Kidney epithelial cell (primary cell): ENCODE measurements around the gene GUCY1A2. TPM values are rescaled to one million over a fixed set of nuclear protein-coding genes. Genes with fewer than 3 reads are reported as not detected.

Experiments
- DNase-seq: peaks from one replicate; pipeline ENCODE4 v3.0.0-alpha.2; 2010; ENCODE audit warnings: low read depth
- H3K27me3 ChIP-seq: 2 replicates; pipeline ENCODE4 v1.6.0; 2011; ENCODE audit warnings: low read length; ENCODE audit not compliant: control insufficient read depth, insufficient read depth
- H3K36me3 ChIP-seq: 2 replicates; pipeline ENCODE4 v1.5.1; 2011; ENCODE audit warnings: low read length; ENCODE audit not compliant: control insufficient read depth, insufficient read depth
- H3K4me3 ChIP-seq: 2 replicates; pipeline ENCODE4 v1.5.1; 2011; ENCODE audit warnings: low read depth, mild to moderate bottlenecking, control low read depth, low read length
- total RNA-seq: library from RNA; depleted of rRNA; stranded (reverse); fragments of >200 nt; gene quantifications from 2 replicates; pipeline ENCODE4 v1.2.3, GENCODE V29; 2015
- TF ChIP-seq, protein P1 (sequence below): IDR thresholded peaks from 2 replicates; pipeline ENCODE4 v1.5.1; 2011; ENCODE audit warnings: mild to moderate bottlenecking, moderate library complexity, low read length, control low read depth, inconsistent platforms; ENCODE audit not compliant: insufficient read depth, poor library complexity, severe bottlenecking

The GUCY1A2 gene
- total RNA-seq, 1 donor from 2014 or later: 2.0 TPM

DNA sequence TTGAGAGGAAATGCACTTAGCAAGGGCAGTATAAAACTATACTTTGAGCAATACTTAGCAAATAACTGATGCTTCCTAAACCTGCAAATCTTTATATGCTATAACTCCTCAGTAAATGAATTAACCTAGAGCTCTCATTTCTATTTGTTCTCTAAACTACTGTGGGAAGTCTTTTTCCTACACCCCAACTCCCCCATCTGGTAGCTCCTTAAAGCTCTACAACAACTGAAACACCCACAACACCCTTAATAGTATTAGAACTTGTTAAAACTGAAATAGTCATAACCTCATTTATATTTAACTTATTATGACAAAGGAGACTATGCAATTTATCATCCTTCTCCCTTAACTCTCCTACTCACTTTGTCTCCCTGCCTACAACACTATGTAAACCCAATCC lies 43.4 kb downstream of the GUCY1A2 start:
- H3K4me3 ChIP-seq: no peak overlapping the region
- H3K27me3 ChIP-seq: no peaks in the 10 kb centered on the region
- no peak for DNase-seq
- no peaks in the 10 kb centered on the region for H3K36me3 ChIP-seq
- TF ChIP-seq, protein P1, sequence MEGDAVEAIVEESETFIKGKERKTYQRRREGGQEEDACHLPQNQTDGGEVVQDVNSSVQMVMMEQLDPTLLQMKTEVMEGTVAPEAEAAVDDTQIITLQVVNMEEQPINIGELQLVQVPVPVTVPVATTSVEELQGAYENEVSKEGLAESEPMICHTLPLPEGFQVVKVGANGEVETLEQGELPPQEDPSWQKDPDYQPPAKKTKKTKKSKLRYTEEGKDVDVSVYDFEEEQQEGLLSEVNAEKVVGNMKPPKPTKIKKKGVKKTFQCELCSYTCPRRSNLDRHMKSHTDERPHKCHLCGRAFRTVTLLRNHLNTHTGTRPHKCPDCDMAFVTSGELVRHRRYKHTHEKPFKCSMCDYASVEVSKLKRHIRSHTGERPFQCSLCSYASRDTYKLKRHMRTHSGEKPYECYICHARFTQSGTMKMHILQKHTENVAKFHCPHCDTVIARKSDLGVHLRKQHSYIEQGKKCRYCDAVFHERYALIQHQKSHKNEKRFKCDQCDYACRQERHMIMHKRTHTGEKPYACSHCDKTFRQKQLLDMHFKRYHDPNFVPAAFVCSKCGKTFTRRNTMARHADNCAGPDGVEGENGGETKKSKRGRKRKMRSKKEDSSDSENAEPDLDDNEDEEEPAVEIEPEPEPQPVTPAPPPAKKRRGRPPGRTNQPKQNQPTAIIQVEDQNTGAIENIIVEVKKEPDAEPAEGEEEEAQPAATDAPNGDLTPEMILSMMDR: no peak

DNA sequence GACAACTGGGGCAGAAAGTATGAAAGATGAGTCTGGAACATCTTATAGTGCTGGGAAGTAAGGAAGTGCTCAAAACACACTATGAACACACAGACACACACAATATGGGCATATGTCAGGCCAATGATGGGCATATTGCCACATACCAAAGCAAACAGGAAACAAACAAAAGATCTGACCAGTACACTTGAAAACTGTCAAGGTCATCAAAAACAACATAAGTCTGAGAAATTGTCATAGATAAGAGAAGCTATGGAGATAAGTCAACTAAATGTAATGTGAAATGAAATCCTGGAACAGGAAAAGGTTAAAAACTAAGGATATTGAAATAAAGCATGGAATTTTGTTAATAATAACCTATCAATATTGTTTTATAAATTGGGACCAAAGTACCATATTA lies 46.4 kb downstream of the GUCY1A2 start:
- TF ChIP-seq, protein P1: no peak
- Histone ChIP-seq H3K4me3 (no peak overlapping the region), H3K36me3 (no peaks in the 10 kb centered on the region), H3K27me3 (no peaks in the 10 kb centered on the region)
- no peak for DNase-seq

DNA sequence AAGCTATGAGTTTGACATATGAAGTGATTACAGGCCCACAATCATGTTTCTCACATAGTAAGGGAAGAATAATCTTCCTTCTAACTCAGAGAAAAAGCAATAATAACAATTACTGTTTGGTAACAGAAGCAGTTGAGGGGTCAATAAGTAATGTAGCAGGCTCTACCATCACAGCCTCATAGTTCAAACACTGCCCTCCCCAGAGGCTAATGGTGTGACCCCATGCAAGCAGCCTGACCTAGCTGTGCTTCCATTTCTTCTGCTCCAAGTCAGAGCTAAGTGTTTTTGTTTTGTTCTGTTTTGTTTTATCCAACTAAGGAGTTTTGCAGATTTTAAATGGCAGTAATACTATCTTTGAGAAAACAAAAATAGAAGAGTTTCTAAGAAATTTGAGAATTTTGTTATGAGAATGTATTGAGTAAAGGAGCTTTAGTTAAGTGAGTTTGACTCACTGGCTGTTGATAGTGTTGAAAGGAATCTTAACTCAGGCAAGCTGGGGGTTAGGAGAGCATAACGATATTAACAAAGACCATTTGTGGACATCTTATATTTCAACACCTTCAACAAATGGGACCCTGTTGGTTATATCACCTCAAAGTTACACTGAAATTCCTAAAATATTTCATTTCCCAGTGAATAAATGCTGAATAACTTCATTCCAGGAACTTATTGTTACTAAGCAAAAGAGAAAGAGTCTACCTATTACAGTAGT lies 48.5 kb downstream of the GUCY1A2 start:
- no peaks in the 10 kb centered on the region for H3K36me3 ChIP-seq
- DNase-seq: no peak
- TF ChIP-seq, protein P1: no peak
- no peaks in the 10 kb centered on the region for H3K27me3 ChIP-seq
- no peak overlapping the region for H3K4me3 ChIP-seq

DNA sequence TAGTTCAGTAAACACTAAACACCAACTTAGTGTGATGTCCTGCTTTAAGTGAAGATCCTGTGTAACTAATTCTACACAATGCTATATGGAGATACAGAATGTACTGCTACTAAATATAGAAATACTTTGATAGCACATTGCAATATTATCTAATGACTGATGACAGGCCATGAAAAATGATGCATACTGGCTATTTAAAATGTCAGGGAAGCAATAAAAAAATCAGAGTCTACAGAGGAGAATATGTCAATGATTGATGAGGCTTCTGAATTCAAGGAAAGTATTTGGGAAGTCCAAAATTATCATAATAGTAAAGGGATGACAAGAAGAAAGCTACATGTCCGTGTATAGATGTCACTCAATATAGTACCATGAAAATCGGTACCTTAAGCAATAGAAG lies 55.3 kb downstream of the GUCY1A2 start:
- no peak for DNase-seq
- H3K27me3 ChIP-seq: no peaks in the 10 kb centered on the region
- no peaks in the 10 kb centered on the region for H3K36me3 ChIP-seq
- no peak overlapping the region for H3K4me3 ChIP-seq
- TF ChIP-seq, protein P1: no peak

DNA sequence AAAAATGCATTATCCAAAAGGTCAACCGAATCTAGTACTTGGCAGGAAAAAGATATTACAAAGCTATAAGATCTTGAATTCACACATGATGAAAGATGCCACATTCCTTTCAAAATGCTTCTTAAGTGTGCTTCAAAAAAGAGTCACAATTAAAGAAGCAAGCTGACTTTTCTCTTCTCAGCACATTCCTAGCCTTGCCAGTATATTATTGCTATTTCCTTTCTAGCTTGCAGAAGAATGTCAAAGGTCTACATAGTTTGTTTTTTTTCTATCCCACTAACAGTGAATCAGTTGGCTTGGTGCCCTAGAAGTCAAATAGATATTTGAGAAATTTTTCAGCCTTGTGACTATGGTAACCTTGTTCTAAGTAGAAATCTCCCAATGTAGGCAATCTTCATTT lies 56.8 kb downstream of the GUCY1A2 start:
- TF ChIP-seq, protein P1: no peak
- Histone ChIP-seq H3K4me3 (no peak overlapping the region), H3K27me3 (no peaks in the 10 kb centered on the region), H3K36me3 (no peaks in the 10 kb centered on the region)
- DNase-seq: peak; percentile 70

DNA sequence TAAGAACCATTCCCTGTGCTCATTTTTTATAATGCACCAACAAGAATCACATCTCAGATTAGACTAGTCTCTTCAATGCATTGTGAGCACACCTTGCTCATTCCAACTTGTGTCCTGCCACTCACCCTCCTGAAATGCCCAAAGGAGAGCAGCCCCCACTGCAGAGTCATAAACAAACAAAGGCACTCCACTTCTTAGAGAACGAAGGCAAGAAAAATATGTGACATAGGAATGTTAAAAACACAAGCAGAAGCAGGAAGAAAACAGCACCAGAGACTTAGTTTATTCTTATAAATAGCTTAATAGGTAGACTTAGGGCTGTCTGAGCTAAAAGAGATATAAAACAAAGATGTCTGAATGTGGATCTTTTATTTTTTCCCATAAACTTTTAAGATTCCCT lies 57.2 kb downstream of the GUCY1A2 start:
- TF ChIP-seq, protein P1: no peak
- DNase-seq: no peak
- H3K36me3 ChIP-seq: no peaks in the 10 kb centered on the region
- no peaks in the 10 kb centered on the region for H3K27me3 ChIP-seq
- H3K4me3 ChIP-seq: no peak overlapping the region
